Glomerular visceral epithelial cell (primary cell): ENCODE measurements around the gene HYOU1.
"Not testable (repeated sequence)": the region's sequence is repeated elsewhere in the genome, so short reads cannot be mapped to it uniquely, and the experiment has no call there.

Experiments
- DNase-seq: peaks from one replicate; pipeline ENCODE4 v3.0.0-alpha.2; 2016; ENCODE audit errors: extremely low spot score

HYOU1 gene

GRCh38 chr11:119057000-119057769 lies at the start of gene HYOU1:
TSS of gene HYOU1 (minus strand) at chr11:119057205. CDS start at chr11:119056160, 1,045 bp downstream.
- DNase-seq = peak; percentile 97

GRCh38 chr11:119103793-119104192 lies 46.8 kb upstream of the HYOU1 start:
- no peak for DNase-seq

GRCh38 chr11:119103161-119103664 lies 46.2 kb upstream of the HYOU1 start:
- DNase-seq = not testable (repeated sequence)

GRCh38 chr11:119101759-119102423 lies 44.9 kb upstream of the HYOU1 start, which contains the start of gene DPAGT1:
TSS of gene DPAGT1 (minus strand) at chr11:119101853. CDS start at chr11:119101655, 198 bp downstream.
- DNase-seq = peak; percentile 94

GRCh38 chr11:119100994-119101758 lies 44.2 kb upstream of the HYOU1 start:
- peak; percentile 40 for DNase-seq

GRCh38 chr11:119100246-119100970 lies 43.4 kb upstream of the HYOU1 start:
- peak; percentile 41 for DNase-seq

- no peak for DNase-seq
These were observed 42.7 kb upstream of the HYOU1 start for GRCh38 chr11:119099711-119100110.

- peak; percentile 100 for DNase-seq
These were observed 38.3 kb upstream of the HYOU1 start for GRCh38 chr11:119095066-119095880.

- DNase-seq = peak; percentile 75
These were observed 37.7 kb upstream of the HYOU1 start for GRCh38 chr11:119094816-119095065.

GRCh38 chr11:119093942-119094815 lies 37.2 kb upstream of the HYOU1 start:
- DNase-seq = peak; percentile 34

- peak; percentile 40 for DNase-seq
These were observed 36.2 kb upstream of the HYOU1 start for GRCh38 chr11:119092880-119093842.

- DNase-seq = peak; percentile 35
These were observed 35.2 kb upstream of the HYOU1 start for GRCh38 chr11:119091966-119092879.

GRCh38 chr11:119091178-119091577 lies 34.2 kb upstream of the HYOU1 start:
- DNase-seq = no peak

- DNase-seq = no peak
These were observed 32.3 kb upstream of the HYOU1 start for GRCh38 chr11:119089319-119089718.

GRCh38 chr11:119088406-119088805 lies 31.4 kb upstream of the HYOU1 start:
- DNase-seq = no peak

- DNase-seq = no peak
These were observed 30.8 kb upstream of the HYOU1 start for GRCh38 chr11:119087747-119088241.

GRCh38 chr11:119087123-119087522 lies 30.1 kb upstream of the HYOU1 start:
- DNase-seq = no peak
